ENCODE results near the gene JADE1. TPM values are rescaled to one million over a fixed set of nuclear protein-coding genes. Genes with fewer than 3 reads are reported as not detected.
A peak's percentile ranks its signal among the peaks of the same experiment; 100 is the strongest.

JADE1 gene
- total RNA-seq, 2 experiments from 2014 or later: 30.5 to 31.6 TPM

GRCh38 chr4:128847082-128847724 lies 37.7 kb downstream of the JADE1 start:
- H3K4me1 Mint-ChIP-seq (ENCODE audit: low read depth): peaks cover 3% of the 10 kb centered on the region
- DNase-seq (no peak), ATAC-seq (no peak)
- no peak overlapping the region for H3K4me3 Mint-ChIP-seq
- no peaks in the 10 kb centered on the region for H3K9me3 Mint-ChIP-seq
- ChIA-PET POLR2A (no interaction called here), CTCF (no interaction called here)
- no peak for TF ChIP-seq CTCF (IDR thresholded peaks at IDR 0.05)
- H3K27ac Mint-ChIP-seq: peak overlapping the region; percentile 50
- intact Hi-C loops (cut with micrococcal nuclease): no loop called here
- peaks cover 57% of the 10 kb centered on the region for H3K36me3 Mint-ChIP-seq (ENCODE audit: low read depth)
- H3K27me3 Mint-ChIP-seq: no peaks in the 10 kb centered on the region

- Mint-ChIP-seq H3K4me1 (ENCODE audit: low read depth) (peaks cover 14% of the 10 kb centered on the region), H3K4me3 (no peak overlapping the region), H3K27ac (peak overlapping the region; percentile 45), H3K36me3 (ENCODE audit: low read depth) (peaks cover 59% of the 10 kb centered on the region), H3K9me3 (no peaks in the 10 kb centered on the region), H3K27me3 (no peaks in the 10 kb centered on the region)
- ChIA-PET POLR2A (no interaction called here), CTCF (no interaction called here)
- no peak for TF ChIP-seq CTCF (IDR thresholded peaks at IDR 0.05)
- intact Hi-C loops (cut with micrococcal nuclease): no loop called here
- DNase-seq: no peak
- ATAC-seq: no peak
These were observed 39.0 kb downstream of the JADE1 start for GRCh38 chr4:128848461-128848860.

- TF ChIP-seq CTCF (IDR thresholded peaks at IDR 0.05): no peak
- intact Hi-C loops (cut with micrococcal nuclease): no loop called here
- ChIA-PET POLR2A (interaction anchor here (1.0 kb wide), 1 partner anchor 21 kb away, joined by 3 read pairs; no protein-coding TSS in a partner anchor), CTCF (interaction anchor here (1.0 kb wide), 1 partner anchor 13 kb away, joined by 3 read pairs; no protein-coding TSS in a partner anchor)
- DNase-seq (no peak), ATAC-seq (no peak)
- Mint-ChIP-seq H3K4me1 (ENCODE audit: low read depth) (peaks cover 32% of the 10 kb centered on the region), H3K36me3 (ENCODE audit: low read depth) (peaks cover 62% of the 10 kb centered on the region), H3K9me3 (no peaks in the 10 kb centered on the region), H3K27me3 (no peaks in the 10 kb centered on the region), H3K27ac (peak overlapping the region; percentile 76), H3K4me3 (no peak overlapping the region)
These were observed 40.8 kb downstream of the JADE1 start for GRCh38 chr4:128850252-128850651.

- H3K9me3 Mint-ChIP-seq: no peaks in the 10 kb centered on the region
- POLR2A ChIA-PET: interaction anchor here (0.7 to 2.9 kb wide), 2 partner anchors 10 to 41 kb away, joined by 4 to 13 read pairs; no protein-coding TSS in a partner anchor
- no peak for ATAC-seq
- H3K27me3 Mint-ChIP-seq: no peaks in the 10 kb centered on the region
- CTCF ChIA-PET: interaction anchor here (1.2 kb wide), 1 partner anchor 10 kb away, joined by 3 read pairs; no protein-coding TSS in a partner anchor
- DNase-seq: no peak
- peaks cover 62% of the 10 kb centered on the region for H3K36me3 Mint-ChIP-seq (ENCODE audit: low read depth)
- no peak for TF ChIP-seq CTCF (IDR thresholded peaks at IDR 0.05)
- intact Hi-C loops (cut with micrococcal nuclease): no loop called here
- peak overlapping the region; percentile 90 for H3K27ac Mint-ChIP-seq
- H3K4me3 Mint-ChIP-seq: no peak overlapping the region
- peaks cover 32% of the 10 kb centered on the region for H3K4me1 Mint-ChIP-seq (ENCODE audit: low read depth)
These were observed 44.2 kb downstream of the JADE1 start for GRCh38 chr4:128853741-128854140.

GRCh38 chr4:128854433-128854832 lies 44.9 kb downstream of the JADE1 start:
- Mint-ChIP-seq H3K9me3 (no peaks in the 10 kb centered on the region), H3K4me3 (peak overlapping the region; percentile 24), H3K27ac (peak overlapping the region; percentile 90), H3K36me3 (ENCODE audit: low read depth) (peaks cover 64% of the 10 kb centered on the region), H3K4me1 (ENCODE audit: low read depth) (peaks cover 39% of the 10 kb centered on the region), H3K27me3 (no peaks in the 10 kb centered on the region)
- ChIA-PET POLR2A (interaction anchor here (0.7 to 2.9 kb wide), 4 partner anchors 10 to 239 kb away, joined by 3 to 13 read pairs (median 4); partner anchors contain the start of gene SCLT1), CTCF (interaction anchor here (2.5 to 2.7 kb wide), 2 partner anchors 9 to 42 kb away, joined by 10 to 12 read pairs; no protein-coding TSS in a partner anchor)
- DNase-seq (peak; percentile 34), ATAC-seq (peak; percentile 94)
- TF ChIP-seq CTCF (IDR thresholded peaks at IDR 0.05): no peak
- intact Hi-C loops (cut with micrococcal nuclease): no loop called here

Data from activated CD8-positive, alpha-beta T cell treated with anti-CD3 and anti-CD28 coated beads for 36 hours (primary cell).